GM12878 (cell line): ENCODE results near the gene ERC2. TPM values are rescaled to one million over a fixed set of nuclear protein-coding genes. Genes with fewer than 3 reads are reported as not detected.

Experiments
- ATAC-seq: fragments of 200-7000 bp; cut with Tn5 transposase; 3 replicates; pipeline ENCODE4 v1.9.1; 2020; ENCODE audit warnings: mild to moderate bottlenecking, moderate library complexity
- BruUV-seq: library from RNA; stranded (reverse); fragments of 400-500 nt; replicated peaks from 2 replicates; lab custom pipeline; 2021; lab: Mats Ljungman, UMichigan
- CTCF ChIA-PET: fragments of 300-600 bp; sonication (Branson Sonifier 250); formaldehyde crosslinking; extraction: SDS; loops from one replicate; lab custom pipeline; 2021; ENCODE audit warnings: inconsistent platforms; lab: Yijun Ruan, JAX
- POLR2A ChIA-PET: fragments of 350-600 bp; formaldehyde crosslinking; extraction: SDS; loops from one replicate; lab custom pipeline; 2021; ENCODE audit warnings: inconsistent platforms; lab: Charles Lee
- RAD21 ChIA-PET: fragments of 300-600 bp; sonication (Branson Sonifier 250); formaldehyde crosslinking; loops from one replicate; lab custom pipeline; 2023; ENCODE audit warnings: antibody characterized with exemption; ENCODE audit not compliant: unreplicated experiment; lab: Charles Lee
- SMC1A ChIA-PET: fragments of 300-600 bp; sonication (Branson Sonifier 250); formaldehyde crosslinking; loops from one replicate; lab custom pipeline; 2023; ENCODE audit not compliant: unreplicated experiment, uncharacterized antibody; lab: Charles Lee
- DNase-seq: peaks from one replicate; pipeline ENCODE4 v3.0.0-alpha.2; 2011; ENCODE audit warnings: low read depth, low spot score
- FAIRE-seq: peaks from 3 replicates; lab custom pipeline; 2011; peaks lifted over from hg19 to GRCh38; lab: Jason Lieb, UNC
- H2AFZ ChIP-seq: 2 replicates; pipeline ENCODE4 v1.6.0; 2011; ENCODE audit warnings: low read depth, low read length, control low read depth; ENCODE audit not compliant: control insufficient read depth
- H3K27ac ChIP-seq: 2 replicates; pipeline ENCODE4 v1.5.1; 2011; ENCODE audit warnings: control low read depth; ENCODE audit not compliant: control insufficient read depth, insufficient read depth
- H3K27me3 ChIP-seq, 2 experiments: replicated peaks in 1 of 2; 2 replicates each; pipeline versions ENCODE4 v1.6.0 to v1.6.1; 2011; ENCODE audit warnings: low read length in 1 of 2; ENCODE audit not compliant: control insufficient read depth in 2 of 2, insufficient read depth in 2 of 2
- H3K36me3 ChIP-seq, 2 experiments: 2 replicates each; pipeline ENCODE4 v1.5.1; 2011; ENCODE audit warnings: low read length in 1 of 2; ENCODE audit not compliant: control insufficient read depth in 2 of 2, insufficient read depth in 2 of 2
- H3K4me1 ChIP-seq: 2 replicates; pipeline ENCODE4 v1.6.1; 2011; ENCODE audit warnings: mild to moderate bottlenecking, low read length, moderate library complexity, mixed read lengths; ENCODE audit not compliant: control insufficient read depth, insufficient read depth
- H3K4me2 ChIP-seq: 2 replicates; pipeline ENCODE4 v1.6.0; 2011; ENCODE audit warnings: control low read depth; ENCODE audit not compliant: control insufficient read depth, insufficient read depth
- H3K4me3 ChIP-seq: fragments of 200-600 bp; sonication (generic); 2 replicates; pipeline ENCODE4 v1.5.1; 2016
- H3K79me2 ChIP-seq: 2 replicates; pipeline ENCODE4 v1.6.0; 2011; ENCODE audit warnings: low read length; ENCODE audit not compliant: control insufficient read depth, insufficient read depth
- H3K9ac ChIP-seq: 2 replicates; pipeline ENCODE4 v1.8.0; 2011; ENCODE audit warnings: low read length, control low read depth, mixed read lengths; ENCODE audit not compliant: control insufficient read depth, insufficient read depth
- H3K9me3 ChIP-seq: replicated peaks from 3 replicates; pipeline ENCODE4 v1.5.1; 2011; ENCODE audit warnings: mild to moderate bottlenecking, low read length; ENCODE audit not compliant: control insufficient read depth, insufficient read depth
- H4K20me1 ChIP-seq: 2 replicates; pipeline ENCODE4 v1.6.0; 2011; ENCODE audit not compliant: control insufficient read depth, insufficient read depth
- HCFC1 ChIP-seq: fragments of 150-350 bp; IDR thresholded peaks from 2 replicates; pipeline ENCODE4 v1.6.1; 2014; ENCODE audit warnings: low read length
- MEF2A ChIP-seq: IDR thresholded peaks from 2 replicates; pipeline ENCODE4 v1.6.1; 2011; ENCODE audit warnings: low read depth, mild to moderate bottlenecking, low read length, moderate library complexity; ENCODE audit not compliant: insufficient read depth
- NRF1 ChIP-seq: conservative IDR thresholded peaks from 2 replicates; pipeline ENCODE4 v1.6.1; 2011; ENCODE audit warnings: mild to moderate bottlenecking, low read depth, low read length, improper control_type of control experiment
- POU2F2 ChIP-seq: IDR thresholded peaks from 3 replicates; pipeline ENCODE4 v1.6.1; 2011; ENCODE audit warnings: low read depth, mild to moderate bottlenecking, low read length, borderline replicate concordance
- SUPT20H ChIP-seq: IDR thresholded peaks from 2 replicates; pipeline ENCODE4 v1.6.1; 2011; ENCODE audit warnings: low read depth, mild to moderate bottlenecking, low read length, moderate library complexity, borderline replicate concordance; ENCODE audit not compliant: control insufficient read depth
- TBL1XR1 ChIP-seq: IDR thresholded peaks from 2 replicates; pipeline ENCODE4 v1.6.1; 2012; ENCODE audit warnings: low read depth, low read length, improper control_type of control experiment
- WGBS: methylation state at CpG from one replicate; pipeline ENCODE4 v1.1.6; 2016; ENCODE audit warnings: low lambda C conversion rate; ENCODE audit not compliant: insufficient replicate concordance, insufficient coverage; ENCODE audit errors: missing lambda C conversion rate; 5-methylcytosine and 5-hydroxymethylcytosine counted together
- in situ Hi-C: fragments of 300-500 bp; cut with MboI; formaldehyde crosslinking; loops from 9 replicates; pipeline ENCODE4 v1.14.3; 2018; ENCODE audit warnings: mixed read lengths
- intact Hi-C: fragments of 100-400 bp; cut with micrococcal nuclease; formaldehyde crosslinking; loops from one replicate; pipeline ENCODE4 v1.14.2; 2022; ENCODE audit not compliant: unreplicated experiment
- polyA plus RNA-seq, 11 experiments: library from polyadenylated mRNA; depleted of rRNA in 4 of 11; unstranded in 6 of 11; stranded (reverse) in 5 of 11; fragments of >200 nt; fragmentation: Nextera tagmentation in 4 of 11; fragmentation: Illumina TruSeq in 1 of 11; extraction: Ambion mirVana in 4 of 11; extraction: Trizol in 1 of 11; gene quantifications; 1 replicate in 1 of 11; 2 replicates in 10 of 11; pipeline versions ENCODE4 v1.2.1 to v1.2.3, GENCODE V29; 2011 to 2016; ENCODE audit warnings: inconsistent platforms in 2 of 11, missing spikeins in 2 of 11, low read depth in 1 of 11
- total RNA-seq, 4 experiments: library from RNA; depleted of rRNA in 3 of 4; stranded (reverse); fragments of >200 nt in 3 of 4; fragmentation: Illumina TruSeq in 1 of 4; extraction: Trizol in 1 of 4; gene quantifications; 2 replicates each; pipeline versions ENCODE4 v1.2.1 to v1.2.3, GENCODE V29; 2013 to 2021
- TF ChIP-seq, protein P1 (sequence below): fragments of 450-650 bp; IDR thresholded peaks from 2 replicates; pipeline ENCODE4 v1.6.1; 2017; ENCODE audit warnings: mild to moderate bottlenecking, low read depth, inconsistent platforms; ENCODE audit not compliant: poor library complexity, severe bottlenecking
- TF ChIP-seq, protein P2 (sequence below): IDR thresholded peaks from 2 replicates; pipeline ENCODE4 v1.6.1; 2011; ENCODE audit warnings: low read depth, low read length, improper control_type of control experiment, borderline replicate concordance

The ERC2 gene
- total and polyA plus RNA-seq, 10 of the 15 experiments (the other 5 are each of a cell fraction or from before 2014, with no cell fraction given) = 0.06 to 1.4 (median 0.12) TPM; not detected in 3

DNA sequence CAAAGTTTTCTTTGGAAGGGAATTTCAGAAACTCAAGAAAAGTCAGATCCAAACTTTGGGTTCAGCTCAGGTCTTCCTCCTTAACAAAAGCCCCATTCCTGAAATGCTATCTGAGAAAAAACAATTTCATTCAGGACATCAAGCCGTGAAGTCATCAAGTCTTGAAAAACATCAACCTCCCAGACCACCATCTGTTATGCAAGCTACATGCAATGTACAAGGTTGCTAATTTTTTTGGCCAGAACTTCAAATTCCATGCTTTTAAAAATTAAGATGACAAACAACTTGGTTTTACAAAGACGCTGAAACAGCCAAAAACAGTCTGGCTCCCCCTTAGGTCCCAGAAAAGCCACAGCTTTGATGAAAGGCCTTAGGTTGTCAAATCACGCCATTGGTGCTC, 927.3 kb downstream of the ERC2 start:
- ATAC-seq = no peak
- intact Hi-C loops (no loop called here), in situ Hi-C loops (no loop called here)
- Histone ChIP-seq H3K4me3 (no peak overlapping the region), H3K9ac (no peak overlapping the region), H2AFZ (no peak overlapping the region), H3K27ac (no peak overlapping the region), H3K27me3 (no peaks in the 10 kb centered on the region; a peak in 3 of 4 replicates), H4K20me1 (no peaks in the 10 kb centered on the region), H3K36me3 (no peaks in the 10 kb centered on the region), H3K79me2 (no peaks in the 10 kb centered on the region), H3K4me2 (no peak overlapping the region), H3K4me1 (no peaks in the 10 kb centered on the region), H3K9me3 (no peaks in the 10 kb centered on the region; the same call in 2 of the 3 replicates)
- TF ChIP-seq TBL1XR1 (no peak), HCFC1 (no peak), MEF2A (no peak), POU2F2 (no peak), NRF1 (no peak), SUPT20H (no peak)
- TF ChIP-seq, protein P1, sequence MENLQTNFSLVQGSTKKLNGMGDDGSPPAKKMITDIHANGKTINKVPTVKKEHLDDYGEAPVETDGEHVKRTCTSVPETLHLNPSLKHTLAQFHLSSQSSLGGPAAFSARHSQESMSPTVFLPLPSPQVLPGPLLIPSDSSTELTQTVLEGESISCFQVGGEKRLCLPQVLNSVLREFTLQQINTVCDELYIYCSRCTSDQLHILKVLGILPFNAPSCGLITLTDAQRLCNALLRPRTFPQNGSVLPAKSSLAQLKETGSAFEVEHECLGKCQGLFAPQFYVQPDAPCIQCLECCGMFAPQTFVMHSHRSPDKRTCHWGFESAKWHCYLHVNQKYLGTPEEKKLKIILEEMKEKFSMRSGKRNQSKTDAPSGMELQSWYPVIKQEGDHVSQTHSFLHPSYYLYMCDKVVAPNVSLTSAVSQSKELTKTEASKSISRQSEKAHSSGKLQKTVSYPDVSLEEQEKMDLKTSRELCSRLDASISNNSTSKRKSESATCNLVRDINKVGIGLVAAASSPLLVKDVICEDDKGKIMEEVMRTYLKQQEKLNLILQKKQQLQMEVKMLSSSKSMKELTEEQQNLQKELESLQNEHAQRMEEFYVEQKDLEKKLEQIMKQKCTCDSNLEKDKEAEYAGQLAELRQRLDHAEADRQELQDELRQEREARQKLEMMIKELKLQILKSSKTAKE = no peak
- TF ChIP-seq, protein P2, sequence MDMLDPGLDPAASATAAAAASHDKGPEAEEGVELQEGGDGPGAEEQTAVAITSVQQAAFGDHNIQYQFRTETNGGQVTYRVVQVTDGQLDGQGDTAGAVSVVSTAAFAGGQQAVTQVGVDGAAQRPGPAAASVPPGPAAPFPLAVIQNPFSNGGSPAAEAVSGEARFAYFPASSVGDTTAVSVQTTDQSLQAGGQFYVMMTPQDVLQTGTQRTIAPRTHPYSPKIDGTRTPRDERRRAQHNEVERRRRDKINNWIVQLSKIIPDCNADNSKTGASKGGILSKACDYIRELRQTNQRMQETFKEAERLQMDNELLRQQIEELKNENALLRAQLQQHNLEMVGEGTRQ = no peak
- no TSS peak for BruUV-seq
- no peak for DNase-seq
- ChIA-PET CTCF (no interaction called here), SMC1A (no interaction called here), POLR2A (no interaction called here), RAD21 (no interaction called here)
- FAIRE-seq = no peak
- 39% methylated on average over 3 of the region's 3 CpGs for WGBS
